Stomach smooth muscle (tissue), 2 donors: ENCODE measurements around the gene MTA3.
"Not testable (repeated sequence)": the region's sequence is repeated elsewhere in the genome, so short reads cannot be mapped to it uniquely, and the experiment has no call there.

Experiments
- H3K27ac ChIP-seq: one replicate; pipeline ENCODE4 v1.7.0; 2013; ENCODE audit warnings: mild to moderate bottlenecking, low read length, inconsistent platforms
- H3K27me3 ChIP-seq, 2 donors: one replicate each; pipeline ENCODE4 v1.7.0; 2013; ENCODE audit warnings: low read length in 2 of 2; ENCODE audit not compliant: insufficient read depth in 2 of 2, control insufficient read depth in 1 of 2
- H3K36me3 ChIP-seq, 2 donors: one replicate each; pipeline ENCODE4 v1.7.0; 2013; ENCODE audit warnings: low read length in 2 of 2; ENCODE audit not compliant: control insufficient read depth in 2 of 2, insufficient read depth in 2 of 2
- H3K4me1 ChIP-seq: one replicate; pipeline ENCODE4 v1.7.0; 2013; ENCODE audit warnings: low read length; ENCODE audit not compliant: control insufficient read depth, insufficient read depth
- H3K4me3 ChIP-seq, 2 donors: one replicate each; pipeline ENCODE4 v1.7.0; 2013; ENCODE audit warnings: low read length in 2 of 2
- H3K9ac ChIP-seq, 2 donors: one replicate each; pipeline ENCODE4 v1.7.0; 2013; ENCODE audit warnings: low read length in 2 of 2, mild to moderate bottlenecking in 1 of 2
- H3K9me3 ChIP-seq, 2 donors: one replicate each; pipeline ENCODE4 v1.7.0; 2013; ENCODE audit warnings: low read length in 2 of 2; ENCODE audit not compliant: control insufficient read depth in 2 of 2
- donor health status: healthy.
- donor health status: Pancreatic carcinoma.

Gene MTA3

DNA sequence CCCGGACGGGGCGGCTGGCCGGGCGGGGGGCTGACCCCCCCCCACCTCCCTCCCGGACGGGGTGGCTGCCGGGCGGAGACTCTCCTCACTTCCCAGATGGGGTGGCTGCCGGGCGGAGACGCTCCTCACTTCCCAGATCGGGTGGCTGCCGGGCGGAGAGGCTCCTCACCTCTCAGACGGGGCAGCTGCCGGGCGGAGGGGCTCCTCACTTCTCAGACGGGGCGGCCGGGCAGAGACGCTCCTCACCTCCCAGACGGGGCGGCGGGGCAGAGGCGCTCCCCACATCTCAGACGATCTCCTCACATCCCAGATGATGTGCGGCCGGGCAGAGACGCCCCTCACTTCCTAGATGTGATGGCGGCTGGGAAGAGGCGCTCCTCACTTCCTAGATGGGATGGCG is 37.7 kb downstream of the MTA3 start:
- H3K36me3 ChIP-seq = peaks cover 4 to 11% of the 10 kb centered on the region in 2 donors
- H3K4me1 ChIP-seq = not testable (repeated sequence)

DNA sequence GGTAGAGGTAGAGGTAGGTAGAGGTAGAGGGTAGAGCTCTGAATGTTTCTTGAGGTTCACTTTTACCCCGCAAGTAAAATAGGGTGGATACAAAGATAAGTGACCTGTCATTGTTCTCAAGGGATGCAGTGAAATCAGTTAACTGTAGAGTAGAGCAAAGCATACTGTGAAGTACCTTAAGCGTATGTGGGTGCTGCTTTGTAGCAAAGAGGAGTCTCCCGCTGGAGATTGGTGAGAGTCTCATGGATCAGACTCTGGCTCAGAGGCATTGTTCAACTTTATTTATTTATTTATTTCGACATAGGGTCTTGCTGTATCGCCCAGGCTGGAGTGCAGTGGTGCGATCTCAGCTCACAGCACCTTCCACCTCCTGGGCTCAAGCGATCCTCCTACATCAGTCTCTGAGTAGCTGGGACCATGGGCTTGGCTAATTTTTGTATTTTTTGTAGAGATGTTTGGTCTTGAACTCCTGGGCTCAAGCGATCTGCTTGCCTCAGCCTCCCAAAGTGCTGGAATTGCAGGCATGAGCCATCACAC is 38.7 kb downstream of the MTA3 start:
- Histone ChIP-seq H3K27ac (no peak overlapping the region), H3K9ac (no peak overlapping the region), H3K4me1 (no peaks in the 10 kb centered on the region), H3K27me3 (no peaks in the 10 kb centered on the region), H3K9me3 (no peaks in the 10 kb centered on the region), H3K36me3 (peaks cover 2 to 11% of the 10 kb centered on the region in 2 donors), H3K4me3 (no peak overlapping the region)

More for the DNA sequence above, 37.7 kb downstream of the MTA3 start:
- not testable (repeated sequence) for H3K27me3 ChIP-seq, H3K9ac ChIP-seq, H3K27ac ChIP-seq, H3K4me3 ChIP-seq, H3K9me3 ChIP-seq

DNA sequence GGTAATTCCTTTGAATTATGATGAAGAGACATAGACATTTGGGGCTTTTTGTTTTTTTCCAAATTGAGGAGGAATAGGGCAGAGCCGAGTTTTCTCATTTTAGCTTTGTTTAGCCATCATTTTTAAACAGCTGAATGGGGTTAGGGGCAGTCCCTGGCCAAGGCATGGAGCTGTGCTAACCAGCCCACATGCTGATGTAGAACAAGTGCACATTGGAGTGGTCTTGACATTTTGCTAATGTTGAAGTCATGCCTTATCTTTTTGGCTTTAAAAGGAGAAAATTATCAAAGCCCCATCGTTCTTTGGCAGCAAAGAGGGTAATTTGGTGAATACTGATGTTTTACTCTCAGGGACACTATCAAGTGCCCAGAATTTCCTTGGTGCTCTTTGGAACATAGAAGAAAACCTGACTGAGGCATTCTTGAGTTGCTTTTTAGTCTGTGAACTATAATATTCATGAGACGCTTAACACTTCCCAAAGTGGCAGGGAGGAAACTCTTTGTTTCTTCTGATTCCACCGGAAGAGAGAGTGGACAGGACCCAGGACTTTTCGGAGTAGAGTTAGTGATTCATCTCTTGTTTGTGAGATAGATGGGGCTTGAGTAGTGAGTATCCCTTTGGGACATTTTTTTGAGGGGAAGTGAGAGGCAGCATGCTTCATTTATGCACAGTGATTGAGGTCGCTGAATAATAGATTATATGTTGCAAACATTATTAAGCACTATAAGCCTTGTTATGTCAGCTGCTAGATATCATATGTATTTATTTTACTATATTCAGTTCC is 45.0 kb downstream of the MTA3 start:
- H3K27ac ChIP-seq = no peak overlapping the region

DNA sequence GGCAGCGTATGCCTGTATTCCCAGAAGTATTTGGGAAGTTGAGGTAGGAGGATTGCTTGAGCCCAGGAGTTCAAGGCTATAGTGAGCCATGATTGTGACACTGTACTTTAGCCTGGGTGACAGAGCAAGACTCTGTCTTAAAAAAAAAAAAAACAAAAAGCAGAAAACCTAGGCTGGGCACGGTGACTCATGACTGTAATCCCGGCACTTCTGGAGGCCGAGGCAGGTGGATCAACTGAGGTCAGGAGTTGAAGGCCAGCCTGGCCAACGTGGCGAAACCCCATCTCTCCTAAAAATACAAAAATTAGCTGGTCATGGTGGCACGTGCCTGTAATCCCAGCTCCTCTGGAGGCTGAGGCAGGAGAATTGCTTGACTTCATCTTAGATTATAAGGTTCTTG is 46.4 kb downstream of the MTA3 start:
- Histone ChIP-seq H3K27me3 (no peaks in the 10 kb centered on the region), H3K4me1 (no peaks in the 10 kb centered on the region), H3K9ac (no peak overlapping the region), H3K36me3 (peaks cover 4 to 11% of the 10 kb centered on the region in 2 donors), H3K27ac (no peak overlapping the region), H3K9me3 (no peaks in the 10 kb centered on the region), H3K4me3 (no peak overlapping the region)

More for the DNA sequence above, 45.0 kb downstream of the MTA3 start:
- Histone ChIP-seq H3K4me1 (no peaks in the 10 kb centered on the region), H3K36me3 (peaks cover 4 to 11% of the 10 kb centered on the region in 2 donors), H3K27me3 (no peaks in the 10 kb centered on the region), H3K9me3 (no peaks in the 10 kb centered on the region), H3K9ac (no peak overlapping the region), H3K4me3 (no peak overlapping the region)

DNA sequence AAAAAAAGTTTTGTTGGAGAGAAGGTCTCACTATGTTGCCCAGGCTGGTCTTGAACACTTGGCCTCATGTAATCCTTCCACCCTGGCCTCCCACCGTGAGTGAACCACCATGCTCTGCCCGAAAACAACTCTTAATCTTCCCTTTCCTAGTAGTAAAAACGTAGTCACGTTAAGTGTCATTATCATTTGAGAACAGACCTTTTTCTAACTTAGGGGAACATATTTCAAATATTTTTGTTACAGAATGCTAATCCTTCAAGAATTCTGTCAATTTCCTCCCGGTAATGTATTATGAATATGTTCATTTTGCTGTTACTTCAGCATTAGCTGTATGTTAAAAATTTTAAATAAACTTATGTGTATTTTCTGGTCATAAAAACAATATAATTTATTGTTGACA is 49.7 kb downstream of the MTA3 start:
- H3K4me1 ChIP-seq = no peaks in the 10 kb centered on the region
- no peaks in the 10 kb centered on the region for H3K9me3 ChIP-seq
- peaks cover 2 to 4% of the 10 kb centered on the region in 2 donors for H3K36me3 ChIP-seq

DNA sequence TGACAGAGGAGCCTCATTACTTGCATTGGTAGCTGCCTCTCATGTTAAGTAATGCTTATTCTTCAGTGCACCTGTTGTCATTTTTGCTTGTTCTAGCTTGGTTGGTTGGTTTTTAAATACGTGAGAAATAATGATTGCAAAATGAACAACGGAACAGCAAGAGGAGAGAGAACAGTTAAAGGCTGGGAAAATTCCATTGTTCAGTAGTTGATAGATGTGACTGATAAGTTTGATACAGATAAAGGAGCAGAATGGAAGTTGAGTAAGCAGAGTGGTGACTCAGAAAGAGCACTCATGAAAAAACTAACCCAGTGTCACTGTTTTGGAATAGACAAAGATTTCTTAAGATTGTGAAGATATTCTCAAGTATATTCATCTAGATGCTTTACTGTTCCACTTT is 50.5 kb downstream of the MTA3 start:
- peaks cover 0 to 4% of the 10 kb centered on the region in 2 donors for H3K36me3 ChIP-seq
- no peak overlapping the region for H3K4me3 ChIP-seq
- no peak overlapping the region for H3K9ac ChIP-seq
- H3K4me1 ChIP-seq = no peaks in the 10 kb centered on the region
- H3K27ac ChIP-seq = no peak overlapping the region
- H3K27me3 ChIP-seq = no peaks in the 10 kb centered on the region
- no peaks in the 10 kb centered on the region for H3K9me3 ChIP-seq

More for the DNA sequence above, 49.7 kb downstream of the MTA3 start:
- no peak overlapping the region for H3K27ac ChIP-seq
- no peak overlapping the region for H3K9ac ChIP-seq
- no peak overlapping the region for H3K4me3 ChIP-seq
- no peaks in the 10 kb centered on the region for H3K27me3 ChIP-seq

DNA sequence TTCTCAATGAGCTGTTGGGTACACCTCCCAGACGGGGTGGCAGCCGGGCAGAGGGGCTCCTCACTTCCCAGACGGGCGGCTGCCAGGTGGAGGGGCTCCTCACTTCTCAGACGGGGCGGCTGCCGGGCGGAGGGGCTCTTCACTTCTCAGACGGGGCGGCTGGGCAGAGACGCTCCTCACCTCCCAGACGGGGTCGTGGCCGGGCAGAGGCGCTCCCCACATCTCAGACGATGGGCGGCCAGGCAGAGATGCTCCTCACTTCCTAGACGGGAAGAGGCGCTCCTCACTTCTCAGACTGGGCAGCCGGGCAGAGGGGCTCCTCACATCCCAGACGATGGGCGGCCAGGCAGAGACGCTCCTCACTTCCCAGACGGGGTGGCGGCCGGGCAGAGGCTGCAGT is 53.2 kb downstream of the MTA3 start:
- not testable (repeated sequence) for H3K9me3 ChIP-seq, H3K27ac ChIP-seq, H3K36me3 ChIP-seq, H3K4me1 ChIP-seq, H3K27me3 ChIP-seq, H3K4me3 ChIP-seq, H3K9ac ChIP-seq

DNA sequence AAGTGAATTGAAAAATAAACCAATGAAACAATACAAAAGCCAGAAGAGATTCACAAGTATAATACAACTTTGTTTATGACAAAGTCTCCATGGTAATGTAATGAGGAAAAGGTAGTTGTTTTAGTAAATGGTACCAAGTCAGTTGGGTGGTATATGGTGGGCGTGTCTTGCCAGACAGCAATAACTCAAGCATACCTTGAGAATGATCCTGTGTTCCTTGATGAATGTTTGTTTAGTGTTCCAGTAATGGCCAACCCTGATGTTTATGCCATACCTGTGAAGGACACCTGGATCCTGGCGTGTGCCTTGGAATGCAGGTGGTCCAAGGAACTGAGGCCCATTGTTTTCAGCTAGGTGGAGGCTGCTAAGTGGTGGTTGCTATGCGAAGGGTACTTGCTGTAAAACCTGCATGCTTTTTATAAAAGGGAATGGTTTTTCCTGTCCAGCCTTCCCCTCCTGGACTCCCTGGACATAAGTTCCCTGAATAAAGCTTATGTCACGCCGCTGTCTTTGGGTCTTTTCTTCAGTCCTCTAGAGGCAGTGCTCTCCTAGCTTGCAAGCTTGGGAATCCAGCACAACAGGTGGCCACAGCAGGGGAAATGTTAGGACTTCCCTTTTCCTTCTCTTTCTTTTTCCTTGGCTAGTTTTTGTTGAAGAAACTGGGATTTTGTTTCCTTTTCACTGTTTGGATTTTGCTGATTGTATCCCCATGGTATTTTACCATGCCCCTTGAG is 54.7 kb downstream of the MTA3 start:
- no peak overlapping the region for H3K4me3 ChIP-seq
- no peak overlapping the region for H3K9ac ChIP-seq
- no peak overlapping the region for H3K27ac ChIP-seq
- peaks cover 0 to 4% of the 10 kb centered on the region in 2 donors for H3K36me3 ChIP-seq
- H3K4me1 ChIP-seq = no peaks in the 10 kb centered on the region
- H3K27me3 ChIP-seq = no peaks in the 10 kb centered on the region
- no peaks in the 10 kb centered on the region for H3K9me3 ChIP-seq

DNA sequence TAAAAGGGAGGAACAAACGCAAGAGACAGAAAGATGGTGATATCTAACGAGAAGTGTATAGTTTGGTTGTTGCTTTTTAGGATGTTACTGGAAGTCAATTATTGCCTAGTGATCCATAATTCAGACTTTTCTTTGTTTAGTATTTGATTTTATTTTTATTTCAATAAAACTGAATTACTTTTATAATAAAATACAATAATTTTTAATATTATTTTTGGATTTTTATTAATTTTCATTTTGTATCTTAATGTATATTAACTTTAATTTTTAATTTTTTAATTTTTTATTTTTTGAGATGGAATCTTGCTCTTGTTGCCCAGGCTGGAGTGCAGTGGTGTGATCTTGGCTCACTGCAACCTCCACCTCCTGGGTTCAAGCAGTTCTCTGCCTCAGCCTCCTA is 55.6 kb downstream of the MTA3 start:
- Histone ChIP-seq H3K27me3 (no peaks in the 10 kb centered on the region), H3K27ac (no peak overlapping the region), H3K4me1 (no peaks in the 10 kb centered on the region), H3K9me3 (no peaks in the 10 kb centered on the region), H3K4me3 (no peak overlapping the region), H3K36me3 (peaks cover 0 to 4% of the 10 kb centered on the region in 2 donors), H3K9ac (no peak overlapping the region)

DNA sequence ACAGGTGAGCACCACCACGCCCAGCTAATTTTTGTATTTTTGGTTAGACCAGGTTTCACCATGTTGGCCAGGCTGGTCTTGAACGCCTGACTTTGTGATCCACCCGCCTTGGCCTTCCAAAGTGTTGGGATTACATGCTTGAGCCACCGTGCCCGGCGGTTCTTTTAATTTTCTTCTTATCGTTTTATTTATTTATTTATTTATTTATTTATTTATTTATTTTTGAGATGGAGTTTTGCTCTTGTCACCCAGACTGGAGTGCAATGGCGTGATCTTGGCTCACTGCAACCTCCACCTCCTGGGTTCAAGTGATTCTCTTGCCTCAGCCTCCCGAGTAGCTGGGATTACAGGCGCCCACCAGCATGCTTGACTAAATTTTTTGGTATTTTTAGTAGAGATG is 59.6 kb downstream of the MTA3 start:
- not testable (repeated sequence) for H3K27me3 ChIP-seq, H3K27ac ChIP-seq

DNA sequence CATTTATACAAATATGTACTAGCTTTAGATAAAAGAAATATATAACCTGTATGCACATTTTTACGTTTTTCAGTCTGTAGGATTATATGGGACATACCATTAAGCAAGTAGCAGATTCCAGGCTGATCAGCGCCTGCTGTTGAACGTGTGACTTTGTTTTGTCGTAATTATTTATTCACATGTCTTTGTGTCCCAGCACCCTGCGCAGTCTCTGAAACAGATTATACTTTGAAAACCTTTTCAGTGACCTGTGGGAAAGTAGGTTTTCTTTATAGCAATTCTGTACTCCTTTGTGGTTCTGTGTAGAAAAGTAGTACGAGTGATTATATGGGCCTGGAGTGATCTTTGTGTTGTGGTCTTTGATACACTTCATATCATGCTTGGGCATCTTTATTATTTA is 68.5 kb downstream of the MTA3 start:
- Histone ChIP-seq H3K27me3 (no peaks in the 10 kb centered on the region), H3K9ac (no peak overlapping the region), H3K36me3 (no peaks in the 10 kb centered on the region), H3K9me3 (no peaks in the 10 kb centered on the region), H3K27ac (no peak overlapping the region), H3K4me1 (no peaks in the 10 kb centered on the region), H3K4me3 (no peak overlapping the region)

More for the DNA sequence above, 59.6 kb downstream of the MTA3 start:
- H3K4me1 ChIP-seq, H3K9ac ChIP-seq, H3K9me3 ChIP-seq, H3K4me3 ChIP-seq, H3K36me3 ChIP-seq: not testable (repeated sequence)
